Measurements from ENCODE around the gene HOXA13.

DNA sequence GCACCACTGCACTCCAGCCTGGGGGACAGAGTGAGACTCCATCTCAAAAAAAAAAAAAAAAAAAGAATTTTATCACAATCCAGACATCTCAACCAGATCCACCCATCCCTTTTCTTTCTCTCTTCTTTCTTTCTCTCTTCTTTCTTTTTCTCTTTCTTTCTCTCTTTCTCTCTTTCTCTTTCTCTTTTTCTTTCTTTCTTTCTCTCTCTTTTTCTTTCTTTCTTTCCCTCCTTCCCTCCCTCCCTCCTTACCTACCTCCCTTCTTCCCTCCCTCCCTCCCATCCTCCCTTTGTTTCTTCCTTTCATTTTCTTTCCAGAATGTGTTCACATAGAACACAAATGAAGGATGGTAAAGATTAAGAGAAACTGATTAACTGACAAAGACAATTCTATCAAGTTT lies 18.1 kb upstream of the HOXA13 start:
- TF ChIP-seq, protein P1, sequence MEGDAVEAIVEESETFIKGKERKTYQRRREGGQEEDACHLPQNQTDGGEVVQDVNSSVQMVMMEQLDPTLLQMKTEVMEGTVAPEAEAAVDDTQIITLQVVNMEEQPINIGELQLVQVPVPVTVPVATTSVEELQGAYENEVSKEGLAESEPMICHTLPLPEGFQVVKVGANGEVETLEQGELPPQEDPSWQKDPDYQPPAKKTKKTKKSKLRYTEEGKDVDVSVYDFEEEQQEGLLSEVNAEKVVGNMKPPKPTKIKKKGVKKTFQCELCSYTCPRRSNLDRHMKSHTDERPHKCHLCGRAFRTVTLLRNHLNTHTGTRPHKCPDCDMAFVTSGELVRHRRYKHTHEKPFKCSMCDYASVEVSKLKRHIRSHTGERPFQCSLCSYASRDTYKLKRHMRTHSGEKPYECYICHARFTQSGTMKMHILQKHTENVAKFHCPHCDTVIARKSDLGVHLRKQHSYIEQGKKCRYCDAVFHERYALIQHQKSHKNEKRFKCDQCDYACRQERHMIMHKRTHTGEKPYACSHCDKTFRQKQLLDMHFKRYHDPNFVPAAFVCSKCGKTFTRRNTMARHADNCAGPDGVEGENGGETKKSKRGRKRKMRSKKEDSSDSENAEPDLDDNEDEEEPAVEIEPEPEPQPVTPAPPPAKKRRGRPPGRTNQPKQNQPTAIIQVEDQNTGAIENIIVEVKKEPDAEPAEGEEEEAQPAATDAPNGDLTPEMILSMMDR (conservative IDR thresholded peaks at IDR 0.05; ENCODE audit: low read length) = no peak
- TF ChIP-seq EZH2phosphoT487 (IDR thresholded peaks at IDR 0.05; ENCODE audit: borderline replicate concordance, low read depth, low read length) = no peak

Data from OCI-LY7 (cell line).